GM18867 (cell line): ENCODE data around the gene FOXP4.

Experiments used
- ATAC-seq: cut with Tn5 transposase; IDR thresholded peaks from one replicate; pipeline ENCODE4 v1.9.1; 2021; ENCODE audit warnings: mild to moderate bottlenecking, moderate library complexity; ENCODE audit not compliant: unreplicated experiment

FOXP4 gene

DNA sequence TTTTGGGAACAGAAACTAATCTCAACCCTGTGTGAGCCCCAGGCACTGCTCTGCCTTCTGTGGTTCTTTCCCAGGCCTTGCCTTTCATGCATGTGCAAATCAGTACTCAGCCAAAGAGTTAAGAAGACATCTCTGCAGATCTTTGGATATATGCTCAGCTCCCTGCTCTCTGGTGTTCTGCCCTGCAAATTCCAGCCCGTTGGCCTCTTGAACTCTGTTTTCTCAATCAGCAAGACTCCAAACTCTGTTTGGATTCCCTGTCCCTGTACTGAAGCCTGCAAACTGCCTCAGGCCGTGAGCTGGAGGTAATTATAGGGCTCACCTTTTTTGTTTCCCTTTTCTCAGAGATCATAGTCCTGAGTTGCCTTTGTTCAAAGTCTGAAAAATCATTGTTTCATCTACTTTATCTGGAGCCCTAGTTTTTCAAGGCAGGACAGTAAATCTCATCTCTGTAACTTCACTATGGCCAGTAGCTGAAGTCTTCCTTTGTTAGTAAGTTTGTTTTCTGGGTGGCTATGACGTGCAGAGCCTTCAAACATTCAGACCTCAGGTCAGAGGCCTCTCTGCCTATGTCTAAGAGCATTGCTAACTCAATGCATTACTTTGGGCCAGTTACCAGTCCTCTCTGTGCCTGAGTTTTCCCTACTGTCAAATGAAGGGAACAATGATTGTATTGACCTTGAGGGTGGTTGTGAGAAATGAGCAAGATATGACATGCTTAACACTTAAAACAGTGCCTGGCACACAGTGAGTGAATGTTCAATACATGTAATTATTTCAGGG, 76.2 kb downstream of the FOXP4 start:
- ATAC-seq = no peak

DNA sequence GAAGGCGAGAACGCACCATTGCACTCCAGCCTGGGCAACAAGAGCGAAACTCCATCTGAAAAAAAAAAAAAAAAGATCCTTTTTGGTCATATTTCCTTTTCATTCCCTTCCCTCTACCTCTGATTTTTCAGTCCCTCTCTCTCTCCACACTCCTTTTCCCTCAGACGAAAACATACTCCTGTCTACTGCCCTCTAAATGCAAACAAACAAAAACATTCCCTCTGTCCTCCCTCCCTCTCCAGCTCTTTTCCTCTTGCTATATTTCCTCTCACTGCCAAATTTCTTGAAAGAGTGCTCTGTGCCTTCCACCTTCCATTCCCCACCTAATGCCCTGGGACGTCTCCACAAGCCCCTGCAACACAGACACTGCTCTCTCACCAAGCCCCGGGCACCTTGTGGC, 77.1 kb downstream of the FOXP4 start:
- no peak for ATAC-seq

DNA sequence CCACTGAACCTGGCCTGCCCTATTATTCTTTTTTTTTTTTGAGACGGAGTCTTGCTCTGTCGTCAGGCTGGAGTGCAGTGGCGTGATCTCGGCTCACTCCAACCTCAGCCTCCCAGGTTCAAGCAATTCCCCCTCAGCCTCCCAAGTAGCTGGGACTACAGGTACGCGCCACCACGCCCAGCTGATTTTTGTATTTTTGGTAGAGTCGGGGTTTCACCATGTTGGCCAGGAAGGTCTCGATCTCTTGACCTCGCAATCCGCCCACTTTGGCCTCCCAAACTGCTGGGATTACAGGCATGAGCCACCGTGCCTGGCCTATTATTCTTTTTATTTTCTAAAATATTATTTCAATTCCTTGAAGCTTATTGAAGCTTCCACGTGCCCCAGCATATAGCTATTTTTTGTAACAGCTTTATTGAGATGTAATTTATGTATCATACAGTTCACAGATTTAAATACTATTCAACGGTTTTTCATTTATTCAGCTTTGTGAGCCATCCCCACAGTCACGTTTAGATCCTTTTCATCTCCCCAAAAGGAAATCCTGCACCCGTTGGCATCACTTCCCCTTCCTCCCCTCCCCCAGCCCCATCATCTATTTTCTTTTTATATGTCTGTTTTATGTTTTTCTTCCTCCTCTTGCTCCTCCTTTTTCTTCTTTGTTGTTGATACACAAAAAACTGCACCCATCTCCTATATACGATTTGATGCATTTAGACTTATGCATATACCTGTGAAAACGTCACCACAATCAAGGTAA, 78.6 kb downstream of the FOXP4 start:
- ATAC-seq = no peak

DNA sequence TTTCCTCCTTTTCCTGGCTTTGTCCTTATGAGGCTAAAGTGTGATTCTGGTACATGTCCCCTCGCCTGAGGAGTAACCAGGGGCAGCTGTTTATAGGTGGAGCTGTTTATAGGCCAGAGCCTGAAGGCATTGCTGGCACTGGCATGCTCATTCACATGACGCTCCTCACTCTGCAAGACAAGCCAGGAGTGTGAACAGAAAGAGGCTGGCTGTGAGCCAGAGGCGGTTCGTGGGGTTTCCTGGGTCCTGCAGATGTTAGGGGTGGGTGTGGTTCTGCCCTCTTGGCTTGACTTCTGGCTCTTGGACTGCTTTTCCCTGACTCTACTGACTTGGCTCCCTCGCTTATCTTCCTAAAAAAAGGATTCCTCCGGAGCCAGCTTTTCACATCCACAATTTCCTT, 79.3 kb downstream of the FOXP4 start:
- ATAC-seq = no peak

DNA sequence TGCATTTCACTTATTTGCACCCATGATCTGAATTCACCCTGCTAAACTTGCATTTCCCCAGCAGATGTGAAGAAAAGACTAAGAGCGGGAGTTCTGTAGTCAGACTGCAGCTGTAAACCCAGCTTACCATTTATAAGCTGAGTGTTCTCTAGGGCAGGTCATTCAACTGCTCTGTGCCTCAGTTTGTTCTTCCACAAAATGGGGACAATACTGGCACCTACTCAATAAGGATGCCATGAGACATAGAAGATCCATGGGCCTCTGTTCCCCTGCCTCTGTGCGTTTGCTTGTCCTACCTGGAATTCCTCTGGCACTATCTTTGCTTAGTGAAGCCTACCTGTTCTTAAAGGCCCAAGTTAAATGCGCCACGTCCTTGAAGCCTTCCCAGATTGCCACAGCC, 79.8 kb downstream of the FOXP4 start:
- ATAC-seq = no peak

DNA sequence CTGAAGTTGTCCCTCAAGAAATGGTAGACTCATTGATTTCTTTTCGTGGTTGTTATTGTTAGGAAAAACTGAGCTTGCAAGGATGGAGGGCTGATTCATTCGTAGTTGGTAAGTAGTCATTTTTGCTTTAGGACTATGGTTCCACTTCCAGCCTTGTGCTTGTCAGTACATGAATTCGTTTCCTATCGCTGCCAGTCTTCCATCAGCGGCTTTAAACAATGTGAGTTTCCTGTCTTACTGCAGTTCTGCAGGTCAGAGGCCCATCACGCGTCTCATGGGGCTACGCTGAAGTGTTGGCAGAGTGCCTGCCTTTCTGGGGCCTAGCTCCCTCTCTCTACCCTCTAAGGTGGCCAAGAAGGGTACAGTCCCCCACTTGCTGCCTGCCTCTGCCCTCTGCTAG, 80.7 kb downstream of the FOXP4 start:
- ATAC-seq = no peak

DNA sequence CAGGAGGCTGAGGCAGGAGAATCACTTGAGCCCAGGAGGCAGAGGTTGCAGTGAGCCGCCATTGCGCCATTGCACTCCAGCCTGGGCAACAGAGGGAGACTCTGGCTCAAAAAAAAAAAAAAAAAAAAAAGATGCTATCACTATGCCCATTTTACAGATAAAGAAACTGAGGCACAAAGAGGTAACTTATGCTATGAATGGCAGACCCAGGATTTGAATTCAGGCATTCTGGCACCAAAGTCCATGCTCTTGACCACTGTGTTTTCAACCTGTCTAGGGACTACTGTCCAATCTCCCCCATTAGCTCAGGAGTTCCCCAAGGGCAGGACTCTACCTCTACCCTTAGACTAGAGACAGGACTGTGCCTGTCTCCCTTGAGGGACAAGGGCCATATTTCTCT, 82.9 kb downstream of the FOXP4 start:
- ATAC-seq = no peak

DNA sequence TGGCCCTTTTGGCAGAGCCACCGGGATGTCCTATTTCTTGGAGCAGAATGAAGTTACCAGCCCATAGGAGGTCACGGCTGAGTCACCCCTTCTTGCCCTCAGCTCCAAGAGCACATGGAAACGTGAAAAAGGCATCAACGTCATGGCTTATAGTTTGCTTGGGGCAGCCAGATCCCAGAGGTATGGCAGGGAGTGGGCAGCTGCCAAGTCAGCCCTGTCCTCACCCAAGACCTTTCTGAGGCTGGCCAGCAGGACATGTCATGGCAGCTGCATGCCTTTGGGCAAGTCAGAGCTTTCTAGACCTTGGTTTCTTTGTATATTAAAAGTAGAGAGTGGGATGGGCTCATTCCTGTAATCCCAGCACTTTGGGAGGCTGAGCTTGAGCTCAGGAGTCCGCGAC, 83.9 kb downstream of the FOXP4 start:
- no peak for ATAC-seq

DNA sequence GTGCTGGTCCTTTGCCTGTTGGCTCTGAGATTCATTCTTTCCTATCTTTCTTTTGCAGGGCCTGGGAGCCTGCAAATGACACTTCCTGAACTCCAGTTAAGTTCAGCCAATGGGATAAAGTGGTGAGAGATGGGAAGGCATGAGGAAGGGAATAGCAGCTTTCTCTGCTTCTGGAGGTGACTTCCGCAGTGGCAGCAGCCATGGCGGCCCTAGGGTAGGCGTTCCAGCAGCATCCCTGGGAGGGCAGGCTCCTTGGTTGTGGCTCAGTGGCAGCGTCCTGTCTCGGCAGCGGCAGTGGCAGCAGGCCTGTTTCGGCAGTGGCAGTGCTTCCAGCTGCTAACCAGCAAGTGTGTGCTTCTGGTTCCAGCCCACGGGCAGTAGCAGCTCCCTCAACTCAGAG, 84.8 kb downstream of the FOXP4 start:
- no peak for ATAC-seq

DNA sequence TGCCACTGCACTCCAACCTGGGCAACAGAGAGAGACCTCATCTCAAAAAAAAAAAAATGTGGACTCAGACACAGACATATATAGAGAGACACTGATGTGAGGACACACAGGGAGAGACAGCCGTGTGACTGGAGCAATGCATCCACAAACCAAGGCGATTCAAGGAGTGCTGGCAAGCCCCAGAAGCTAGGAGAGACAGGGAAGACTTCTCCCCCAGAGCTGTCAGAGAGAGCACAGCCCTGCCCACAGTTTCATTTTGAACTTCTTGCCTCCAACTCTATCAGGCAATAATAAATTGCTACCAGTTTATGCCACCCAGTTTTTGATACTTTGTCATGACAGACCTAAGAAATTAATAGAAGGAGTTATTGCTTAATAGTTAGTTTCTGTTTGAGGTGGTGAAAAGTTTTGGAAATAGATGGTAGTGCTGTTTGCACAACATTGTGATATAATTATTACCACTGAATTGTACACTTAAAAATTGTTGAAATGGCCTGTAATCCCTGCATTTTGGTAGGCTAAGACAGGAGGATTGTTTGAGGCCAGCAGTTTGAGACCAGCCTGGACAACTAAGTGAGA, 87.0 kb downstream of the FOXP4 start:
- ATAC-seq = no peak

DNA sequence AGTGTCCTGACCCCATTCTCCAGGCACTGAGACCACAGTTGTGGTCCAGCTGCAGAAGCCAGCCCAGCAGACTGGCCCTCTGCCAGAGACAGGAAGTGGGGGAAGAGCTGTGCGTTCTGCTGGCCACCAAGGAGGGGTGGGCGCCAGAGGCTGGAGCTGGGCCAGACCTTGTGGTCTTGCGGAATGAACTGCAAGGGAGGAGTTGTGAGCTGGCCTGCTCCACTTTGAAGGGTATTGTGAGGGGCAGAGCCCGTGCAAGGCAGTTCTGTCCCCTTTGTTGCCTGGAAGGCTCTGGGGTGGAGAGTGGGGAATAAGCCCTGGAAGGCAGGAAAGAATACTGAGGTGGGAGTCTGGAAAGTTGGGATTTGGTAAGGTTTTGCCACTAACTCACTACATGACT, 88.5 kb downstream of the FOXP4 start:
- ATAC-seq = no peak

DNA sequence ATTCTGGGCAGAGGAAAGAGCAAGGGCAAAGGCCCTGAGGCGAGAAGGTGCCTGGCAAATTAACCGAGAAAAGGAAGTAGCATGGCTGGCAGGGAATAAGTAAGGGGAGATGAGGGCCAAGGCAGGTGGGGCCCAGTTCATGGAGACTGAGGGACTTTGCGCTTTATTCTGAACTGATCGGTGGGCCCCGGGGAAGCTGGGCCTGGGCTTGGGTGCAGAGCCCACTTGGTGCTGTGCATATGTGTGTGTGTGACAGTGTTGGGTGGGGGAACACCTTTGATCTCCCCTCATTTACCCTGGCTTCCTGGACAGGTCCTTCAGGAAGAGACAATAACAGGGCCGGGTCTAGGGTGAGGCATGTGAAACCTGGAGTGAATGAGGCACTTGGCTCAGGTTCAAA, 89.2 kb downstream of the FOXP4 start:
- no peak for ATAC-seq

DNA sequence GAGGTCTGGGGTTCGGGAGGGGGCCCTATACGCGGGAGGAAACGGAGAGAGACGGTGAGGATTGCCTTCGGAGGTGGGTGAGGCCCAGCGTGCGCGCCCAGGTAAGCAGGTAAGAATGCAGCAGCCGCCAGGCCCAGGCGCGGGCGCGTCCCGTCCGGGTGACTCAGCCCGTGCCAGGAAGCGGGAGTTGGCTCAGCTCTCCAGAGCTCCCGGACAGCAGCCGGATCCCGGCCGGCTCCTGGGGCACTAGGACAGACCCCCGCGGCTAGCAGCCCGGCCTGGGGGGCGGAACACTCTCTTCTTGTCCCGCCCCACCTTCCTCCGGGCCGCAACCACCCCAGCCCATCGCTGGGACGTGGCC, 90.6 kb downstream of the FOXP4 start:
- no peak for ATAC-seq

DNA sequence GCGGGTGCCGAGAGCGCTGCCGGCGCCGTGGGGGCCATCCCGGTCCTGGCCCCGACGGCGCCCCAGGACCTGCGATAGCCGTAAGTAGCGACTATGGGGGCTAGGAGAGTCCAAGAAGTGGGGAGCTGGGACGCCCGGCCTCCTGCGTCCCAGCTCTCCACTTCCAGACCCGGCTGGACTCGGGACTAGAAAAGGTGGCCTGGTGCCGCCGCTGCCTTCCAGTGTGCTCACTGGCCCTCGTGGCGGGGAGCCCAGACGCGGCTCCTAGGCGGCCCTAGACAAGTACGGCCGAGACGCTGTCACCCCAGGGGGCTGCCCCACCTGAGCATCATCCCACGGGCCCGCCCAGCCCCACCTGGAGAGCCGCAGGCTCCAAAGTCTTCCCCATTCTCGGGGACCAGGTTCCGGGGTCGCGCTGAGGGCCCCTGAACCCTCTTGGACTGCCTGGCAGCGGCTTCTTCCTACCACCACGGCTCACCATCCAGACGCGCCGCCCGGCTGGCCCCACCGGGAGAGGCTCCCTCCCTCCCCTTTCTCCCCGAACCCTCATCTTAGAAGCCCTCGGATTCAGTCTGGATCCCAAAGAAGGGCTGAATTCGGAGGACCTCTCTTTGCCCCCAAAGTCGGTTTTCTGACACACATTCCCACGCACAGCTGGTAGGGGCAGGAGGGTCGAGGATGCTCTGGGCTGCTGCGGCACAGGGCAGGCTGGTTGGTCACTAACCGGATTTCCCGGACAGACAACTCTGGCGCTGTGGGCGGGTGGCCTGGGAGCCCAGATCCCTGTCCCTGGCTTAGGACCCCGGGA, 91.2 kb downstream of the FOXP4 start:
- no peak for ATAC-seq

DNA sequence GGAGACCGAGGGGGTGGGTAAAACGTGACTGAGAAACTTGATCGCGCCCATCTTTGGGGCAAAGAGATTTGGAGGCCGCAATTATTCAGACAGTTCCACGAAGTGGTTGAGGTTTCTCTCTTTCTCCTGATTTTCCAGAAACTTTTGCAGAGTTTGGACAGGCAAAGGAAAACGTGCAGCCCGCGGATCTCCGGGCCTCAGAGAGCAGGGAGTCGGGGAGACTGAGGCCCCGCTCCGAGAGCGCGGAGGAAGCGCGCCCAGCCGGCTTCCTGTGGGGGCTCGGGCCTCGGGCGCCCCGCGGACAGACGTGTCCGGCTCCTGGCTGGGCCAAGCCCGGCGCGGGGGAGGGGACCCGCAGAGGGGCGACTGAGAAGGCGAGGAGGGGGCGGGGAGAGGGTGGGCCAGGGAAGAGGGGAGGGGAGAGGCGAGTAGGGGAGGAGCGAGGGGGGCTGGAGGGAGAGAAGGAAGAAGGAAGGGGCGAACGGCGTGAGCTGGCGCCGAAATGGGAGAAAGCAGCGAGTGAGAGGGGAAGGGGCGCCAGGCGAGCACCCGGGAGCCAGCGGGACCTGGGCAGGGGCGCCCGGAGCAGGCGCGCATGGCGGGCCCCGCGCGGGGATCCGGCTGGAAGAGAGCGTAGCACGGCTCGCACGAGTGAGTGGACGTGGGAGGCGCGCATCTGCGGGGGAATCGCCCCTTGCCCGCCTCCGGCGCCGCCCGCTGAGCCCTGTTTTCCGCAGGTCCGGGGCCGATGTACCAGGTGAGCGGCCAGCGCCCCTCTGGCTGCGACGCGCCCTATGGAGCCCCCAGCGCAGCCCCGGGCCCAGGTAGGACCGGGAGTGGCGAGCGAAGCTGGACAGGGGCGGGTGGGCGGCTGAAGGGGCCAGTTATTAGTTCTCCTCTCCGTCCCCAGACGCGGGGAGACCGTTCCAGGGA, 92.1 kb downstream of the FOXP4 start, which contains the start of gene MDFI:
TSS of gene MDFI (plus strand) at position 467 of the 933 bp plus-strand sequence. CDS start at position 749, 282 bp downstream.
- no peak for ATAC-seq

DNA sequence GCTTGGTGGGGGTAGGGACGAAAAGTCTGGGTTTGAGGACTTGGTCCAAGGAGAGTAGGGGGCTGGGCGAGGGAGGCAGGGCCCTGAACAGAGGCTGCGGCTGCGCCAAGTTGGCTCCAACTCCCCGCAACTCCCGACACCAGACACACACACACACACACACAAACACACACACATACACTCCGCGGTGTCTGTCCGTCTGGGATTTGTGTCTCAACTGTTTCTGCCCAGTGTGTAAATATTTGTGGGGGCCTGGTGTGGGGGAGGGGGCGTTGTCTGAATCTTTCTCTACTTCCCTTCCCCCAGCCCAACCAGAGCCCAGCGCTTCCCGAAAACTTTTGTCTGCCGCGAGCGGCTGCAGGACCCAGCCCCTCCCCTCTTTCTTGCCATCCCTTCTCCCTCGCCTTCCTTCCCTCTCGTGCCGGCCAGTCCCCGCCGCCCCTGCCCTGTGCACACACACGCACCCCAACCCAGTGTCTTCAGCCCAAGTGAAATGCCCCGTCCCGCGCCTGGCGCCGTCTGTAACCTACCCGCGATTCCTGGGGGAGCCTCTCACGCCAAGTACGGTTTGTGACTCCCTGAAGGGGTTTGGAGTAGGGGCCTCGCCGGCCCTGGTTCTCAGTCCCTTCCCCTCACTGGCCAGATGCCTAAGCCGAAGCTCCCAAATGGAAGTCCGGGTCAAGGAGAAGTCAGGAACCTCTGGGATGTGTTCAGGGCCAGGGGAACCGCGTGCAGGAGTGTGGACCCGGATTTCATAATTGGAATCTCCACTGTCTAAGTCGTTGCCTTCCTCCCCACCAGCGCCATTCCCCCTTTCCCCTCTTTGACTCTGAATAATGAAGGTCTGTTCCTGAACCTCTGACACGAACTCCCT, 93.0 kb downstream of the FOXP4 start:
- ATAC-seq = no peak

DNA sequence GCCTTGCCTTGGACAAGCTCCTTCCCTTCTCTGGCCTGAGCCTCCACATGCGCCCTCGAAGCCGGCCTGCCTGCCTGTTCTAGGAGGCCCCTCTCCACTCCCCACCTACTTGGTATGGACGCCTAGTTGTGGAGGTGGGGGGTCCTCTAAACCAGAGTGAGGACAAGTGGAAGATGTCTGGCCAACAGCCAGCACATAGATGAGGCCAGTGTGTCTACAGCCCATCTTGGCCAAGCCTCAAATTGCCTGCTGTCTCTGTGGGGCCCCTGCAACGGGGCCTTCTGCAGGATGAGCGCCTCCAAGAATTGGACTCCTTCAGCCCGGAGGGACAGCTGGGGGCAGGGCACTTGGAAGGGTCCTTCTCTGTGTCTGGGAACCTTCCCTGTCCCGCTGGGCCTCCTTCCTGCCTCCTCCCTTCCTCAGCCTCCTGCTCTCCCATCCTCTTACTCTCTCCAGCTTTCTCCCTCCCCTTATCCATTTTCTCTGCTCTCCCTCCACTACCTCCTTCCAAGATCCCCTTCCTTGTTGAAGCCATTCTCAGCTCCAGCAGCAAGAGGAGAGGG, 93.7 kb downstream of the FOXP4 start:
- no peak for ATAC-seq

DNA sequence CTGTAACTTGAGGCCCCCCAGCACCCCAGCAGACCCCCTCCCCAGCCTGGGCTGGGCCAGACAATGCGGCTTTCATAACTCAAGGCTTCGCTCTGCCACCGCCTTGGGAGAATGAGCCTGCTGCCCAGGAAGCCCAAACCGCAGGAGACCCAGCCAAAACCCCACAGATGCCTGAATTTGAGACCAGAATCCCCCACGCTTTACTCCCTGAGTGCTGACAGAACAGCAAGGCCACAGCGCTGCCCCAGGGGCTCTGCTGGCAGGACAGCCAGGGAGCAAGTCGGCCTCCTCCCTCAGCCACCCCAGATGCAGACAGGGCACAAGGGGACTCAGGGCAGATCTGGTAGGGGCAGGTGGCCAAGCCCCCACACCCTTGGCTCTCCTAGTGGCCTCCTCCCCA, 94.2 kb downstream of the FOXP4 start:
- ATAC-seq = no peak

DNA sequence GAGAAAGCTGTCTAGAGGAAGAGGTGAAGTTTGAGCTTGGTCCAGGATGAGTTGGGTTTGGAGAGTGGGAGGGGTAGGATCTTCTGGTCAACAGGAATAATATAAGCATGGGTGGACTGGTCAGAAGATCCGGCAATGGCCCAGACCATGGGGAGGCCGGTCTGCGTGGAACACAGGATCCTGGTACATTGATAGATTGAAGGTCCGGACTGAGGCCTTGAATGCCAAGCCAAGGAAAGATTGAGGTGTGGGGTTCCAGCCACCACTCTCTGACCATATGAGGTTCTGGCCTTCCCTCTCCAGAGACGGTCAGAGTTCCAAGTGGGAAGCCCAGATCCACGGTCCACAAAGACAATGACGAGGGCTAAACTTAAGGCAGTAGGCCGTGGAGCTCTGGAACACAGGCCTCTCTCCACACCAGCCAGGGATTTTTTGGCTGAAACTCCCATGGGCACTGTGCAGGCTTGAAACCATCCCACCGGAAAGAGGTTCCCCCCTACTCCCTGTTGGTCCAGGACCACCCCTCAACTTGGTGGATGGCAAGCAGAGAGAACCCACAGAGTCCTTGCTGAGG, 95.3 kb downstream of the FOXP4 start:
- no peak for ATAC-seq
